GM08714 (cell line): Measurements from ENCODE around the gene ESPNL.

Experiments used
- H3K4me3 ChIP-seq: fragments of 200-500 bp; sonication (Bioruptor generic); 2 replicates; pipeline ENCODE4 v1.5.1; 2014; ENCODE audit warnings: mild to moderate bottlenecking, low read length, inconsistent platforms
- ZNF274 ChIP-seq: IDR thresholded peaks from 2 replicates; pipeline ENCODE4 v1.6.1; 2012; ENCODE audit warnings: mild to moderate bottlenecking, low read depth, low read length

The ESPNL gene

GRCh38 chr2:238087211-238087610, 12.9 kb upstream of the ESPNL start:
- no peak overlapping the region for H3K4me3 ChIP-seq
- no peak for TF ChIP-seq ZNF274

- no peak for TF ChIP-seq ZNF274
- H3K4me3 ChIP-seq = no peak overlapping the region
Measured at GRCh38 chr2:238090887-238091286, 9.3 kb upstream of the ESPNL start.

DNA sequence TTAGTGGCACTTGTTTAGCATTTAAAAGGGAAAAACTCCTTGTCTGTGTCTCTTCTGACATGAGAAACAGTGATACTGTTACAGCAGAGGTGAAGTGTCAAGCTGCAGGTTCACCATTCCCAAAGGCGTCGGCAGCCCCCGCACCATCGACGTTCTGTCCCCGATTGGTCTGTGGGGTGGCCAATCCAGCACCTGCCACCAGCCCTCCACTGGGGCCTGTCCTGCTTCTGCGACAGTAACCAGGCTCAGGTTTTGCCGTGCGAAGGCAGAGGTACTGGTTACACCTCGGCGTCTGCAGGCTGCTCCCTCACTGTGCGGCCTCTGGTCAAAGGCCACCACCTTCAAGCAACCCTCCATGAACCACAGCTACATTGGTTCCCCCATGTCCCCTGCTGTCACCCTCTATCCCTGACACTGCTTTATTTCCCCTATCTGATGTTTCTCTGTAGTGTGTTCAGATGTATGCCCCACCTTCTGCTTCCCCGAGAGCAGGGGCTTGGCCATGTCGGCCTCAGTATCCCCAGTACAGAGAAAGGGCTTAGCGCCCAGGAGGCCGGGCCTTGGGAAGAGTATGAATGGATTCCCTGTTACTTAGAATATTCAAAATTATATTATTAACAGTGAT, 8.6 kb upstream of the ESPNL start:
- no peak overlapping the region for H3K4me3 ChIP-seq
- no peak for TF ChIP-seq ZNF274

DNA sequence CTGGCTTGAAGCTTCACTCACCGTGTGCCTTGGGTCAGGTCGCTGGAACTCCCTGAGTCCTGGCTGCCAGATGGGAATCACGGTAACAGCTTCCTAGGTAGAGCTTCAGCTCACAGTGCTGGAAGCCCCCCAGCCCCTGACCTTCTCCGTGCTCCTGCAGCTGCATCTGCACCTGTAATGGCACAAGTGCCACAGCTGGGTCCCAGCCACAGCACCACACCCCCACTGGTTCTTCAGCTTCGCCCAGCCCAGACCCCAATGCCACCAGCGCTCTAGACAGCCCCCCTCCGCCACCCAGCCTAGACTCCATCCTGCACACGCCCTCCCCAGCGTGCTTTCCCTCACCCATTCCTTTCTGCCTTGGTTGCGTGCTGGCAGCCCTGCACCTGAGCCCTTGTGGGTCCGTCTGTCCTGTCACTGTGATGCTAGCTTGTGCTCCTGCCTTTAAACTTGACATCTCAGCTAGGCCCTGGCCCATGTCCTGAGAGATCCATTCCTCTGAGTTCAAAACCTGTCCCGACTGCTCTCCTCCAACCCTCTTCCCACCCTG, 7.6 kb upstream of the ESPNL start:
- no peak for TF ChIP-seq ZNF274
- H3K4me3 ChIP-seq = no peak overlapping the region

DNA sequence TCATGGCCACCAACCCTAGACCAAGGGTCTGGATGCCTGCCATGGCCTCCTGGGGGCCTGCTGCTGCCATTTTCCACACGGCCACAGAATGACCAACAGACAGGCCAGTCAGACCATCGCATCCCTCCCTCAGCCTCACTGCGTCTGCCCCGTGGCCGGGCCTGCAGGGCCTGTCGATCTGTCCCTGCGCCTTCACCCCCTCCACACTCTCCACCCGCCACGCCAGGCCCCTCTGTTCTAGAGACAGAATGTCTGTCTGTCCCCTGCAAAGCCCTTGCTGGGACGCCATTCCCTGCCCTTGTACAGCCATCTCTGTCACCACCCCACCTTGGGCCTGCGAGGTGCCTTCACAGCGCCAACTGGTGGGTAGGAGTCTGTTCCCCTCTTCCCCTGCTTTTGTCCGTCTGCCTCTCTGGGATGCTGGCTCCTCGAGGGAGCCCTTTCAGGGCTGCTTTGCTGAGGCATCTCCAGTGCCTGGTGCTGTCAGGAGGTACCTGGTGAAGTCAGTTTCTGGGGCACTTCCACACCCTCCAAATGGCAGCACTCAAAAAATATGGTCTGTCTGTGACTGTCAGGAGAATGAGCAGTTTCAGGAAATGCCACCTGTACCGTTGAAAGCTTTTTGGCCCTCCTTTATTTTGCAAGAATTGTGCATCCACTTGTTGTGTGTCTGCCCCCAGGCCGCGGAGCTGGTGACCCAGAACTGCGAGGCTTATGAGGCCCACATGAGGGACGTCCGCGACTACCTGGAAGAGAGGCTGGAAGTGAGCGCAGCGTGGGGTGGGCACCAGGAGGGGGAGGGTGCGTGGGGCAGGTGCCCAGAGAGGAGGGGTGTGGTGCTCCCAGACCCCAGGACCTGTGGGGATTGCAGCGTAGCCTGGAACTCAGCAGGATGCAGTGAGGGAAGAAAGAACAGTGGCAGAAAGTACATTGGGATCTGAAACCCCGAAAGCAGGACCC, 6.7 kb upstream of the ESPNL start:
- H3K4me3 ChIP-seq = no peak overlapping the region
- no peak for TF ChIP-seq ZNF274

GRCh38 chr2:238094438-238095022, 5.6 kb upstream of the ESPNL start:
- no peak for TF ChIP-seq ZNF274
- no peak overlapping the region for H3K4me3 ChIP-seq

DNA sequence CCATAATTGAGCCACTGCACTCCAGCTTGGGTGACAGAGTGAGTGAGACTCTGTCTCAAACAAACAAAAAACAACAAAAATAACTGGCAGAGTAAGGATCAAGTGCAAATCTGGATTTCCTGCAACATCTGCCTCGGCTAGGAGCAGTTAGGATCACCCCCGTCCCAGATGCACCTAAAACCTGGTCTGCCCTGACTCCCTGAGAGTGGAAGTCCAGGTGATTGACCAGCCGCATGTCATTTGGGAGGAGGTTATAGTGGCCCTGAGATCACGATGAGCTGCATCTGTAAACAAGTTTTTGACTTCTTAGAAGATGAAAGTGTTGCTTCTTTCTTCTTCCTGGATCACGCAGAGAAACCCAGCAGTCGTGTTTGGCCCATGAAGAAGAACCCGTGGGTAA, 5.0 kb upstream of the ESPNL start:
- H3K4me3 ChIP-seq = no peak overlapping the region
- no peak for TF ChIP-seq ZNF274

GRCh38 chr2:238096311-238097011, 3.7 kb upstream of the ESPNL start:
- H3K4me3 ChIP-seq = no peak overlapping the region
- TF ChIP-seq ZNF274 = no peak

GRCh38 chr2:238097201-238097987, 2.7 kb upstream of the ESPNL start:
- TF ChIP-seq ZNF274 = no peak
- no peak overlapping the region for H3K4me3 ChIP-seq

DNA sequence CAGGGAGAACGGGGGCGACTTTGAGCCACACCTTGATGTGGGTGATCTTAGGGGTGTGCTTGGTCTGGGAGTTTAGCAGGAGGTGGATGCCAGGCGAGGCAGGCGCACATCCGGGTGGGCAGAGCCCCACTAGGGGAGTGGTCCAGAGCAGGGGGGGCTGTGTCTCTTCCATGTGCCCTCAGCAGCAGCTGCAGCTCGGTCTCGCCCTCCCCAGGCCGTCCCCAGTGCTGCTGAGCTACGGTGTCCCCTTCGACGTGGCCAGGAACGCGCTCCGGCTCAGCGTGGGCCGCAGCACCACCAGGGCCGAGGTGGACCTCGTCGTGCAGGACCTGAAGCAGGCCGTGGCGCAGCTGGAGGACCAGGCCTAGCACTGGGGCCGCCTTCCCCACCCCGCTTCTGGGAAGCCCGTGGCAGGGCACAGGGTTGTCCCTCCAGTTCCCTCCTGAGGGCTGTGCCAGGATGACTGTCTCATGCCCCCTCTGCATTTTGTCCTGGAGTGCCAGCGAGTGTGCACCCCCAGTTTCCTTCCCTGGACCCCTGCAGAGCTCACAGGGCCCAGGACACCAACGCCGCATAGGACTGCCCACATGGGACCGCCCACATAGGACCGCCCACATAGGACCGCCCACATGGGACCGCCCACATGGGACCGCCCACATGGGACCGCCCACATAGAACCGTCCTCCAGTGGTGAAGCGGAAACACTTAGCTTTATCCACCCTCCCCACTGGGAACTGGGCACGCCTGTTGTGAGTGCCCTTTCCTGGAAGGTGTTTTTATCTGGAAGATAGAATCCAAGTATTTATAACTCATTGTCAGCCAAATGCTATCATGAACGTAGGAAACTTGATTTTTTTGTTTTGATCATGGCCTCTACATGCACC, 1.9 kb upstream of the ESPNL start:
- H3K4me3 ChIP-seq = no peak overlapping the region
- TF ChIP-seq ZNF274 = no peak

DNA sequence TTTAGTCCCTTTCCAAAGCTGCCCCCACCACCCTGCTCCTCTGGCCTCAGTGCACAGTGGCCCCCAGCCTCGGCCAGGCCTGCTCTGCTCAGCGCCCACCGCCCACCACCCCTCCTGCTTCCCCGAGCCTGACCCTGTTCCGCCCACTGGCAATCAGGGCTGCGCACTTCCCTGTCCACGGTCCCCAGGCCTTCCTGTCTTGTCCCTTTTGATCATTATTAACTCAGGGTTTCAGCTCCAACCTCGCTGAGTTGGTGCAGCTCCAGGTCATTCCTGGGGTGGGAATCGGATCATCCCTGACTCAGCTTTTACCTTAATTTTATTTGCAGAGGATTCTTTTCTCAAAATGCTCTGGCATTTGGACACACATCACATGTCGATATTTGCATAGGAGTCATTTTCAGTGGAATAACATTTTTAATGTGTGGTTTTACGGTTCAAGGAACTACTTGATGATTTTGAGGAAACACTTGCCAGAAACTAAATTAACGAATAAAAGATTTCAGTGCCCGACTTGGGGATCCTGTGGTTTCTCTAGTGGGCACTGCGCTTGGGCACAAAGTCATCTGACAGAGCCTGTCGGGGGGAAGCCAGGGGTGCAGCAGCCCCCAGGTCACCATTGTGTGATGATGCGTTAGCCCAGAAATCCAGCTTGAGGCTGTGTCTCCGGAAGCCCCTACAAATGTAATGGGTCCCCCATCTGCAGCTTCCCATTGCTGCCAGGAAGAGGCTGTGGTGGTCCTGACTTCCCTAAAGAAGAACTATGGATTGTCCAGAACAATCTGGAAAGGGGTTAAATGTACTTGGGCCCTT, 1.0 kb upstream of the ESPNL start:
- H3K4me3 ChIP-seq = no peak overlapping the region

DNA sequence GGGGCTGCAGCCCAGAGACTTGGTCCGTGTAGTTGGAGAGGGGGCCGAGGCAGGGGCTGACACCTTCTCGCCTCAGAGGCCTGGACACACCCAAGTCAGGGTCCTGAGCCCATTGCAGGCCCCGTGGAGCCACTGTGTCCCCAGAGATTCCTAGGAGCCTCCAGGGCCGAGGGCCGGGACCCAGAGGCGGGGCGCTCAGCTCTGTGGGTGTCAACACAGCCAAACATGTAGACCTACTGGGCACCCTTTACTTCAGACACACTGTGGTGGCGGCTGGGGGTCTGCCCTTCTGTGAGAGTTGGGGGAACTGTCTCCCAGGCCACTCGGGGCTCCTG, 459 bp upstream of the ESPNL start:
- no peak overlapping the region for H3K4me3 ChIP-seq
- no peak for TF ChIP-seq ZNF274

More for the DNA sequence above, 1.0 kb upstream of the ESPNL start:
- TF ChIP-seq ZNF274 = no peak
